Stimulated activated CD4-positive, alpha-beta T cell treated with anti-CD3 and anti-CD28 coated beads, TNF-alpha, amount 100 ng/mL, for 1 hour (primary cell): ENCODE measurements around the gene PRIM1.
"Not testable (repeated sequence)": the region's sequence is repeated elsewhere in the genome, so short reads cannot be mapped to it uniquely, and the experiment has no call there.

Experiments used
- DNase-seq, 3 donors: peaks; one replicate each; pipeline ENCODE4 v3.0.0-alpha.2; 2020; ENCODE audit warnings: low read depth in 3 of 3, low spot score in 1 of 3

The PRIM1 gene

DNA sequence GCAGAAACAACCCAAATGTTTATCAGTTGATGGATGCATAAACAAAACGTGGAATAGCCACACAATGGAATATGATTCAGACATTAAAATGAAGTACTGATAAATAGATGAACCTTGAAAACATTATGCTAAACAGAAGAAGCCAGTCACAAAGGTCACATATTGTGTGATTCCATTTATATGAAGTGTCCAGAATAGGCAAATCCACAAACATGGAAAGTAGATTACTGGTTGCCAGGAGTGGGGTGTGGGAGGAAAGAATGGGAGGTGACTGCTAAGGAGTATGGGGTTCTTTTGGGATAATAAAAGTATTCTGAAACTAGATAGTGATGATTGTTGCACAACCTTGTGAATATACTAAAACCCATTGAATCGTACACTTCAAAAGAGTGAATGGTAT is 9.7 kb upstream of the PRIM1 start:
- no peak for DNase-seq

DNA sequence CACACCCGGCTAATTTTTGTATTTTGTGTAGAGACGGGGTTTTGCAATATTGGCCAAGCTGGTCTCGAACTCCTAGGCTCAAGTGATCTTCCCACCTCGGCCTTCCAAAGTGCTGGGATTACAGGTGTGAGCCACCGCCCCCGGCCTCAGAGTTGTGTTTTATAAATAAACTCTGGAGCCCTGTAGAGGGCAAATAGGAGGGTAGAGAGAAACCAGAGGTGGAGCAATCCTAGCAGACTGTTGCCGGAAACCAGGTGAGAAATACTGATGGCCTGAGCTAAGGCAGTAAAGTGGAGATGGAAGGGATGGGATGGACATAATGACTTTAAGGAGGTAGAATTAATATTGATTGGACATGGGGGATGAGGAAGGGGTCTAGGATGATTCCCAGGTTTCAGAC is 8.3 kb upstream of the PRIM1 start:
- DNase-seq, result no peak

DNA sequence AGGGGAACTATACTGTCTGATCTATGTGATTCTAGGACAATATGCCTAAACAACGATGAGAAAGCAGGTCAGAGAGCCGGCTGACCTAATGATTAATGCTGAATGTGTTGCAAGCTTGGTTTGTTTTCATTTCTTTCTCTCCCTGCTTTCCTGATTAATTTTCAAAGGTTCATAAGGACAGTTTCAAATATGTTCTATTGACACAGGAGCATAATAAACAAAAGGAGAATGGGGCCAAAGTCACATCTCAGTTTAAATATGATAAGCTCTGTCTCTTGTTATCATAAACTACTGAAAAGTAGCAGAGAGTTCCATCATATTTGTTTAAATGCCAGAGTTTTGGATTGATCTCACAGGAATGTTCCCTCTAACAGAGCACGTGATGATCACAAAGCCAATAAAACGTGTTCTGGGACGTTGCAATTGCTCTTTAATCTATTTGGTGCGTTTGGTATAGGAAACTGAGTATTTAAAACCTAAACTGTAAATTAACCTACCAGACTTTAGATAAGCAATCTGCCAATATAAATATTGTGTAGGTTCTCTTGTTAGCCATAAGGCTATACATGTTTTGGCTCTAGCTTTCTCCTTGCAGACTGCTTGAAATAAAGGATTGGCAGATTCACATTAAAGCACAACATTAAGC is 7.3 kb upstream of the PRIM1 start:
- DNase-seq, result no peak

DNA sequence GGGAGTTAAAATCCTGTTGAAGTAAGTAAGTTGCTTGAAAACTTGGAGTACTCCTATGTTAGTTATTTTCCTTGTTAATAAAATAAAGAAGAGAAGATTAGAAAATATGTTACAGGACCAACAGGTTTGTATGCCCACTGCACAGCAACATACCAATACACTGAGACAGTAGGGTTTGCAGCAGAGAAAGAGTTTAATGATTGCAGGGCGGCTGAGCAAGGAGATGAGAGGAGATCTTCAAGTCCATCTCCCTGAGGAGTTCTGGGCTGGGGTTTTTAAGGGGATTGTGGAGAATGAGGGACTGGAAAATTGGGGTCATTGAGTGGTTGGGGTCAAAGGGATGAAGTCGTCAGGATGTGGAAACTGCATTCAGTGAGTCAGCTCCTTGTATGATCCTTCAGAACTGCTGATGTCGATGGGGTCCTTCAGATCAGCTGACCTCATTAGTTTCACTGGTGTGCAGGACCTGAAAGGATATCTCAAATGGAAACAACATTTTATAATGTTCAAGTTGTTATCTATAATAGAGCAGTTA is 6.7 kb upstream of the PRIM1 start:
- no peak for DNase-seq

DNA sequence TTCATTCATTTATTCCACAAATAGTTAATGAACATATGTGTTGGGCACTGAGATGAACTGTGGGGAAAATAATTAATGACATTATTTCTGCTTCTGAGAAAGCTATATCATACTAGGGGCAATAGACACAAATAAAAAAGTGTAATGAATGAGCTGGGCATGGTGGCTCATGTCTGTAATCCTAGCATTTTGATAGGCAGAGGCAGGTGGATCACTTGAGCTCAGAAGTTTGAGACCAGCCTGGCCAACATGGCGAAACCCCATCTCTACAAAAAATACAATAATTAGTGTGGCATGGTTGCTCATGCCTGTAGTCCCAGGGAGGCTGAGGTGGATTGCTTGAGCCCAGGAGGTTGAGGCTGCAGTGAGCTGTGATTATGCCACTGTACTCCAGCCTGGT is 5.8 kb upstream of the PRIM1 start:
- not testable (repeated sequence) for DNase-seq

DNA sequence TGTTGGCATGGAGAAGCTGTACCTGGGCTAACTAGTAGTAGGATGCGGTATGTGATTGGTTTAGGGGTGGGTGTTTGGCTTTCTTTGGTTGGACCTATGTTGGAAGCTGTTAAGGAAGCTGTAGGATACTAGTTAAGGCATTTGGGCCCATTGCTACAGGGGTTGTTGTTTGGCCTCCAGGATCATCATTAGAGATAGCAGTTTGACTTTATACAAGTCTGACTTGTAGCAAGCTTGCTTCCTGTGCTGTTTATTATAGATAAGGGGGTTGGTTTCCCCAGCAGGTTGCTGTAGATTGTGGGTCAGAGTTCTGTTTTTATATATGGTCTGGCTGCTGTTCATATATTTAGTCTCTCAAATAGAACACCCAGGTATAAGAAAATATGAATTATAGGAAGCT is 1.4 kb upstream of the PRIM1 start:
- no peak for DNase-seq

DNA sequence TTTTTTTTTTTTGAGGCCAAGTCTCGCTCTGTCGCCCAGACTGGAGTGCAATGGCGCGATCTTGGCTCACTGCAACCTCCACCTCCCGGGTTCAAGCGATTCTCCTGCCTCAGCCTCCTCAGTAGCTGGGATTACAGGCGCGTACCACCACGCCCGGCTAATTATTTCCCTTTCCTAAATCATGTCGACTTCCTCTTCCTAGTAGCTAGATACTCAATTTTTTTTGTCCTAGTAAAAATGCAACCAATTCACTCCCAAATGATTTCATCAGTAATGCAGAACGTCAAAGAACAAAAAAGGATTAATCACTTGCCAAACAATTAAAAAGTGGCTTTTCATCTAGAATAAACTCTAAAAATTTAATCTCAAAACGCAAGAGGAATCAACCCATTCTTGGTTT is 1.5 kb downstream of the PRIM1 start:
- not testable (repeated sequence) for DNase-seq

DNA sequence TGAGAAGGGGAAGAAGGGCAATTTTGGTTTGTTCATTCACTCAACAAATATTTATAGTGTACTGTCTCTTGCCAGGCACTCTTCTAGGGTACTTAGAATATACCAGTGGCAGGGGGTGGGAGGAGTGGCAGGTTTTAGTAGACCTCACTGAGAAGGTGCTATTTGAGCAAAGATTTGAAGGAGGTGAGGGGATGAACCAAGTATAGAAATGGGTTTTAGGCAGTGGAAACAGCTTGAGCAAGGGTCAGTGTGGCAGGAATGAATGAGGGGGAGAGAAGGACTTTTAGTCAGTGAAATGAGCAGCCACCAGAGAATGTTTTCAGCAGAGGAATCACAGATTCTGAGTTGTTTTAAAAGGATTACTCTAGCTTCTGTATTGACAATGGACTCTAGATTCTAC is 2.3 kb downstream of the PRIM1 start:
- no peak for DNase-seq

DNA sequence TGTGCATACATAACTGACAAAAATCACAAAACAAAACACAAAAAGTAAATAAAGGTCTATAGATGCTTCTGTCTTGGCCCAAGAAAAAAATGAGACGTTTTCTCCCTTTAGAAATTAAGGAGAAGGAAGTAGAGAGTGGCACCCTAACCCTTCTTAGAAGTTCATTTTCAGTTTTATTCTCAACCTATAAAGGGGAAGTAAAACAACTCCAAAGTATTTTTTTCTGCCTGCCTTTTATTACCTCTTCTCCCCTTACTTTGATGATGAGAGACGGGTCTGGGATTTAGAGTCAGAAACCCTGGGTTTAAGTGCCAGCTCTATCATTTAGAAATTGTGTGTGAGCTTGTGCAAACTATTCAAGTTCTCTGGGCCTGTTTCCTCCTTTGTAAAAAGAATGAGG is 2.8 kb downstream of the PRIM1 start:
- DNase-seq, result no peak

DNA sequence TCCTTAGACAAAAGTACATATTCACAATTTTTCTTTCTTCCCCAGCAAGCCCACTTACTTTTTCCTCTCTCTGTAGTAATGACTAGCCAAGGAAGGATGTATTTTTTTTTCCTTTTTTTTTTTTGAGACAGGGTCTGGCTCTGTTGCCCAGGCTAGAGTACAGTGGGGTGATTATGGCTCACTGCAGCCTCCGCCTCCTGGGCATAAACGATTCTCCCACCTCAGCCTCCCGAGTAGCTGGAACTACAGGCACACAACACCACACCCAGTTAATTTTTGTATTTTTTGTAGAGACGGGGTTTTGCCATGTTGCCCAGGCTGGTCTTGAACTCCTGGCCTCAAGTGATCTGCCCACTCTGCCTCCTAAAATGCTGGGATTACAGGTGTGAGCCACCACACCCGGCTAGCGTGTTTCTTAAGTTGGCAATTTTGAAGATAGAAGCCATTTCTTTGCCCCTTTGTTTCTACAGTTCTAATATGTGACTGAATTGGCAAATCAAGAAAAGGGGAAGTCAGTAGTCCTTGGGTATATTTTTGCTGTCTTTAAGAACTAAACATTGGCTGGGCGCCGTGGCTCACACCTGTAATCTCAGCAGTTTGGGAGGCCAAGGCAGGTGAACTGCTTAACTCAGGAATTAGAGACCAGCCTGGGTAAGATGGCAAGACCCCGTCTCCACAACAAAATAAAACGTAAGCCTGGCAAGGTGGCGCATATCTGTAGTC is 23.8 kb downstream of the PRIM1 start:
- no peak for DNase-seq

DNA sequence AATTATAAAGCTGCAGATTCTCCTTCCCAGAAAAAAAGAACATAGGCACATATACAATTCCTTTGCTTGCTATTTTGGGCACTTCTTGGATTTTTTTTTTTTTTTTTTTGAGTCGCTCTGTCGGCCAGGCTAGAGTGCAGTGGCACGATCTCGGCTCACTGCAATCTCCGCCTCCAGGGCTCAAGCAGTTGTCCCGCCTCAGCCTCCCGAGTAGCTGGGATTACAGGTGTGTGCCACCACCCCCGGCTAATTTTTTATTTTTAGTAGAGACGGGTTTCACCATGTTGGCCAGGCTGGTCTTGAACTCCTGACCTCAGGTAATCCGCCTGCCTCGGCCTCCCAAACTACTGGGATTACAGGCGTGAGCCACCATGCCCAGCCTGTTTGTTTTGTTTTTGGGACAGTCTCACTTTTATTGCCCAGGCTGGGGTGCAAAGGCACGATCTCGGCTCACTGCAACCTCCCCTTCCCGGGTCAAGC is 25.9 kb downstream of the PRIM1 start:
- DNase-seq, result not testable (repeated sequence)

DNA sequence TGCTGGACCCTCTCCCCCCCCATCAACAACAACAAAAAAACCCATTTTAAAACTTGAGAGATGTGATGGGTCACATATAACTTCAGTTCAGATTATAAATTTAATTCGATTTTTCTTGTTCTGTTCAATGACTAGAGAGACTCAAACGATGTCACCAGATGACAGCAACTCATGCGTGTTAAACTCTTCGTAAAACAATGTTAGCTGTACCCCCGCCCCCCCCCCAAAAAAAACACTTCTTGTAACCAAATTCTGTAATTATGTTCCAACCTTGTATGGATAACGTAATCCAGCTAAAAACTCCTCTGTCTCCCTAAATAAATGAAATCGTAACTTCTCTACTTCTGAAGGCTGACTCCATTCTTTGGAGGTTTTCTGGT is 26.4 kb downstream of the PRIM1 start:
- no peak for DNase-seq

DNA sequence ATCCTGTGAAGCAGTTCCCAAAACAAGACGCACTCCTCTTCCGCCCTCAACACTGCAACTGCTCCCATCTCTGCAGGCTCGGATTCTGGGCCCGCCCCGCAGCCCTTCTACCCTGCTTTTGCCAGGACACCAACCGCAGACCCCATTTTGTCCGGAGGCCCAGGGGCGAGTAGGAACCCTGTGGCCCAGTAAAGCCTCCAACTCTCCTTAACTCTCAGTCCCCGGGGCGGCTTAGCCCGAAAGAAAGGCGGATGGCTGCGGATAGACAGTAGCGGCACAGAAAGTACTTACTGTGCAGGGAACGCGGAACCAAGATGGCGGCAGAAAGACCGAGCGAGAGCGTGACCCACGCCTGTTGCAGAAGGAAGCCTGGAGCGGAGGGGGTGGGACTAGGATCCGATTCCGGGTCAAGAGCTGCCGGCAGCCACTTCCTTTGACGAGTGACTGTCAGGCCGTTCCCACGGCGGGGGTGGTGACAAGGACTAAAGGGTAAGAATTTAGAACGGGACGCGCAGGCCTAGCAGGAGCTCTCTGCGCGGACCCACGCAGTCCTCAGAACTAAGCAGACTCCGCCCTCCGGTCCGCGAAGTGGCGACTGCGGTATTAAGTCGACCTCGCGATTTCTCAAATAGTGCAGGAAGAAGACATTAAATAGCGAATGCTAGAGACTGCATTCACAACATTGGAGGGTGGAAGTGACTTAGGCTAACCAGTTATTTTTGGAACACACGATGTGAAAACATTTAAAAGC is 27.0 kb downstream of the PRIM1 start, which contains the start of gene NACA:
TSS of gene NACA (minus strand) at position 328 of the 751 bp plus-strand sequence. CDS start 778 bp downstream, outside the sequence.
- DNase-seq, result peak; percentile 89 to 93 (median 90)

DNA sequence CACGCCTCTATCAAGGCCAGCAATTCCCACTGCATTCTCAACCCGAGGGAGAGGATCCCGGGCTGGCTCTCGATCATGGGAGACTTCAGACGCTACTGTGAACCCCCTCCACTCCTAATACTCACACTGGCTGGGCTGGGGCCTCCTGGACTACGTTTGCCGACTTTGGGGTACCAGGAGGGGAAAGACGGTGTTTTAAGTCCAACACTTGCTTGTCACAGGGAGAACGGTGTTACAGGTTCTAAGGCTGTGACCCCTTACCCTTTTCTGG is 27.5 kb downstream of the PRIM1 start:
- no peak for DNase-seq

DNA sequence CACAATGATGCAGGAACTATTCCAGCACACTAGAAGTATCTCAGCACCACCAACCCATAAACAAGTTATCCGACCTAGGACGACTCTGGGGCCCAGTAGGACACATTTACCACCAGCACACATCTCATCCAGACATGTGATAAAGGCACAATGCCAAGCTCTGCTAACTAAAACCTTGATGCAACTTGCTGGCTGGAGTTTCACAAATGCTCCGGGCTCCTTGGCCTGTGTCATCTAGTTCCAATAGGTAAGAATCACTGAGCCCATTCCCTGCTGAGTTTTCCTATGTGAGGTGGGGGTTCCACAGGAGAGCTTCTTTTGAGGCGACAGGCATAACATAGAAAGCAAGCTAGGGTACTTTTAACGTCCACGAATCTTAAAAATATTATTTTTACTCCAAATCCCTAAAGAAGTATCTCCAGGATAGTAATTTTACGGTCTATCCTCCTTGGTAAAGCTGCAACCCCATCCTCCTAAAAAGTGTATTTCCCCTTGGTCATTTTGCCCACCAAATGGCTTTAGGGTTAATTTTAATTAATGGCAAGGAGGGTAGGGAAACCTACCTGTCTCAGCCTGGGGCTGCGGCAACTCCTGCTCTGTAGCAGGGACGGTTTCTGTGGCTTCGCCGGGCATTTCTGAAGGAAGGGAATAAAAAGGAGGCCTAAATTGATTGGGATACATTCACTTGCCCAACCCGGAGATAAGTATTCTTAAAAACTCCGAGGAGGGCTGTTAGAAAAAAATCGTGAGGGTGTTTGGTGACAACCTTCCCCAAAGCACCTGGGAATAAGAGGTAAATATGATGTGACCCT is 28.0 kb downstream of the PRIM1 start:
- no peak for DNase-seq

DNA sequence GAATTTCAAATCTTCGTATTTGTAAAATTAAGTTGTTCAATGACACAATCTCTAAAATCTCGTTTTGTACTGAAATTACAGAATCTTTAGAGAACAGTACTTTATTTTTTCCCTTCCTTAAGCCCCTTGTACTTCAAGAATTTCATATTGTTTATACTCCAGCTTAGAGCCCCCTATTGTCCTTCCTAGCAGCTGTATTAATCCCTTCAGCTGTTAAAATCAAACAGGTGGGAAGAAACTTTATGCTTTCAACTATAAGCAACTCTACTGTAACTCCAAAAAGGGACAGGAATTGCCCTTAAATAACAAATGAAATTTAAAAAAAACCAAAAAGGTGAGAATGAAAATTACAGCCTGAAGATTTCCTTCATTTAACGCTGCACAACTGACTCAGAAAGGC is 28.8 kb downstream of the PRIM1 start:
- DNase-seq, result no peak

DNA sequence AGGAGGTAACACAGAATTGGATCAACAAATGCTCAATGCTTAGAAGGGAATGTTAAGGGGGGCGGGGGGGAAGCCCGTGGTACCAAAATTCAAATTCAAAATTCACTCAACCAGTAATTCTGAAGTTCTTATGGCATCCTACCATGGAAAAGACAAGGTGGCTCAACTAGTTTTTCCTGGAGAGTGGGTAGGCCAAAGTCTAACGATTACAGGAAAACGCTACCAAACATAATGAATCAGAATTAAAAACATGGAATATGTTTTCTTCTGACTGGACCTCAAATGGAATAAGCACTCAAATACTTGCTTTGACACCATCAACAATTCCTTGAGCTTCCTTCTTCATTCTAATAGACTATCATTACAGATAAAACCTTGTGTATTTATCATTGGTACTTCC is 29.3 kb downstream of the PRIM1 start:
- DNase-seq, result no peak

DNA sequence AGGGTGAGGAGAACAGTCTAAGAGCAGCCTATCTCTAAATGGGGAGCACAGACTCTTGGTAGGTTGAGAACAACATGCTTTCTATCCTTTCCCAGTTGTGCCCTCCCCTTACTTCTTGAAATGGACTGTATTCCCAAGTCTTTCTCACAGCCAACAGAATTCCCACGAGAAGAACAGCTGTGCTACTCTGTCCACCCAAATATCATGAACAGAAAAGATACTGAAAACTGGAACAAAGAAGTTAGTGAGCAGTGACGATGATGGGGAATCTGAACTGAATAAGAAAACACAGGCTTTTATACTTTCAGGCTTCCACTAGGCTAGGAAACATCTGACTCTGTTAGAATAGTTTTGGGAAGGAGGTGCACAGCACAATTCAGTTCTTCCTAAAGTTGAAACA is 30.4 kb downstream of the PRIM1 start:
- no peak for DNase-seq

DNA sequence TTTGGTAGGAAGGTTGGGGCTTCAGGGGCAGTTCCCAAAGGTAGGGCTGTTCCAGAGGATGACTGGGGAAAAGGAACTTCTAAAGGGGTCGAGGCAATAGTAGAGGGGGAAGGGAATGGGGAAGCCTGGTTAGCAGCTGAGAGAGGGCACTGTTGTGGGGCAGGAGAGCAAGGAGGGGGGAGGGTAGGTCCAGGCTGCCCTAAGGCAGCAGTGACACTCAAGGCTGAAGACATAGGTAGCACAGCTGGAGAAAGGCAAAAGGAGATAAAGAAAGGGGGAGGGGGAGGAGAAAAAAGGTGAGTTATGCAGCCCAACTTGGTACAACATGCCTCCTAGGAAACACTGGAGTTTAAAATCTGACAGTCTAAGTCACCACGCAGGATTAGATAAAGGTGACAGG is 30.9 kb downstream of the PRIM1 start:
- no peak for DNase-seq

DNA sequence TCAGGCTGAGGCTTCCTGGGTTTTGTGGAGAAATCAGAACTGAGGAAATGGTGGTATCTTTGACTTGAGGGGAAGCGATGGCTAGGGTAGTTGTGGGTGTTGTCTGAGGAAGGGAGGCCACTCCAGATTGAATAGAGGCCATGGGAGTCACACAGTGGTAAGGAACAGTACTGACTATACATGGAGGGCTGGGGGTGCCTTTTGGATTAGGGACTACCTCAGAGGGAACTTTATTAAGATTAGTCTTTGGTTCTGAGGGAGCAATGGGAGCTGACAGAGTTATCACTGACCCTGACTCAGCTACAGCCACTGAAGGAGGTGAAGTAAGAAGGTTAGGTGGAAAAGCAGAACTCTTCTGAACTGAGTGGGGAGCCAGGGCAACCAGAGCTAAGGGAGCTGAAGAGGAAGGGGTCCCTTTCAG is 31.4 kb downstream of the PRIM1 start:
- no peak for DNase-seq

DNA sequence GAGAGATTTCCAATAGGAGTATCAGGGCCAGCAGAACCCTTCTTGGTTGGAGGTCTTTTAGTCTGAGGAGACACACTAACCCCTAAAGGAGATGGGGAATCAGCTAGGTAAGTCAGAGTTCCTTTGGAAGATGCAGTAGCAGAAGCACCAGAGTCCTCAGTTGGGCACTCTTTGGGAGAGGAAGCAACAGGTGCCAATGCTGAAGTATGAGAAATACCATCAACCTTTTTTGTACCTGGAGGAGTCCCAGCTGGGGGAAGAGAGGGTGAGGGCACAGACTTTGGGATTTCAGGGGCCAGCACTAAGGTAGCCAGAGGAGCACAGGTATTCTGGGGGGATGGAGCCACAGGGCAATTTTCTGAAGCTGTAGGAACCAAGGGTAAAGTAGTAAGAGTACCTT is 33.1 kb downstream of the PRIM1 start:
- DNase-seq, result no peak
